GM12801 (cell line): ENCODE measurements around the gene MEFV.

Experiments used
- CTCF ChIP-seq: IDR thresholded peaks from one replicate; pipeline ENCODE4 v1.5.1; 2011; ENCODE audit warnings: control low read depth; ENCODE audit not compliant: insufficient read length; ENCODE audit errors: extremely low read depth

The MEFV gene

GRCh38 chr16:3248596-3248995 lies 7.8 kb downstream of the MEFV start:
- no peak for TF ChIP-seq CTCF

- no peak for TF ChIP-seq CTCF
Observed at GRCh38 chr16:3246876-3247275, 9.6 kb downstream of the MEFV start.

- TF ChIP-seq CTCF: no peak
Observed at GRCh38 chr16:3246002-3246401, 10.4 kb downstream of the MEFV start.

- TF ChIP-seq CTCF: no peak
Observed at GRCh38 chr16:3243882-3244281, 12.6 kb downstream of the MEFV start.

GRCh38 chr16:3242709-3243108 lies 13.7 kb downstream of the MEFV start:
- TF ChIP-seq CTCF: no peak

- no peak for TF ChIP-seq CTCF
Observed at GRCh38 chr16:3241761-3242160, 14.7 kb downstream of the MEFV start.

GRCh38 chr16:3235856-3236669 lies 20.4 kb downstream of the MEFV start:
- TF ChIP-seq CTCF: no peak
